PFSK-1 (cell line): ENCODE data around the gene IQSEC2.

ENCODE experiments used
- POLR2AphosphoS5 ChIP-seq: IDR thresholded peaks from 2 replicates; pipeline ENCODE4 v1.6.1; 2012; ENCODE audit warnings: low read depth, mild to moderate bottlenecking, control low read depth, low read length, moderate library complexity
- SIN3A ChIP-seq: IDR thresholded peaks from 2 replicates; pipeline ENCODE4 v1.6.1; 2012; ENCODE audit warnings: mild to moderate bottlenecking, low read length, moderate library complexity, borderline replicate concordance; ENCODE audit not compliant: insufficient read depth
- TAF1 ChIP-seq: IDR thresholded peaks from 2 replicates; pipeline ENCODE4 v1.6.1; 2012; ENCODE audit warnings: low read length, control low read depth, borderline replicate concordance; ENCODE audit not compliant: insufficient read depth
- TF ChIP-seq, protein P1 (sequence below), 2 experiments: IDR thresholded peaks; 2 replicates each; pipeline versions ENCODE4 v1.6.1 to v1.8.0; 2011 to 2012; ENCODE audit warnings: low read depth in 2 of 2, low read length in 2 of 2, control low read depth in 1 of 2, inconsistent platforms in 1 of 2, mild to moderate bottlenecking in 1 of 2, moderate library complexity in 1 of 2; ENCODE audit not compliant: insufficient read depth in 1 of 2

DNA sequence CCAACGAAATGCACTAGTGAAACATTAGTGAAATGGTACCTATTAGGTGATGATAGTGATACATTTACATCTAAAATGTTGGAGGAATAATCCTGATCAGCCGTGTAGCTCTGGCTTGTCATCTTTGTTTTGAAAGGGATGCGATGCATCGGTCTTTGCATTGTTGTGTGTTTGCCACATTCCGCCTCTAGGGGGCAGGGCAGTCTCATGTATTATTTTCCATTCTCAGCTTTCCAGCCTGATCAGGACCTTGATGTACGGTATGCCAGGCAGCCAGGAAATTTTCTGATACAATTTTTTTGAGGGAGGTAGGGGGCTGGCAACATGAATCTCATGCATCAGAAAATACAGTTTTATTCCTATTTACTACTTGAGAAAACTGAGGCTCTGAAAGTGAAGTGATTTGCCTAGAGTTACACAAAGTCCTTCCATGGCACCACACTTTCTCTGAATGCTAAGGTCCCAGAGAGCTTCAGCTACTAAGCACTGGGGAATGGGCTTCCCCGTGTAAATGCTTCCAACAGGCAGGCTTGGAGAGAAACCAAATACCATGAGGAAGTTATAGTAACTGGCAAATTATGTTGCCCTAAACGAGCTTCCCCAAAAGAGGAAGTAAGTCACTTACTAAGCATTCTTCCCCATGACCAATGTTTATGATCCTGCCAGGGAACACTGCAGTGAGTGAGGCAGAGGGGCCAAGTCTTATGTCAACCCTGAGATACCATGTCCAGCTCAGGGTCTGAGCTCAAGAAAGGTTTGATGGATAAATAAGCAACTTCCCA is 31.8 kb upstream of the IQSEC2 start:
- TF ChIP-seq TAF1 (no peak), SIN3A (no peak), POLR2AphosphoS5 (no peak)
- TF ChIP-seq, protein P1, sequence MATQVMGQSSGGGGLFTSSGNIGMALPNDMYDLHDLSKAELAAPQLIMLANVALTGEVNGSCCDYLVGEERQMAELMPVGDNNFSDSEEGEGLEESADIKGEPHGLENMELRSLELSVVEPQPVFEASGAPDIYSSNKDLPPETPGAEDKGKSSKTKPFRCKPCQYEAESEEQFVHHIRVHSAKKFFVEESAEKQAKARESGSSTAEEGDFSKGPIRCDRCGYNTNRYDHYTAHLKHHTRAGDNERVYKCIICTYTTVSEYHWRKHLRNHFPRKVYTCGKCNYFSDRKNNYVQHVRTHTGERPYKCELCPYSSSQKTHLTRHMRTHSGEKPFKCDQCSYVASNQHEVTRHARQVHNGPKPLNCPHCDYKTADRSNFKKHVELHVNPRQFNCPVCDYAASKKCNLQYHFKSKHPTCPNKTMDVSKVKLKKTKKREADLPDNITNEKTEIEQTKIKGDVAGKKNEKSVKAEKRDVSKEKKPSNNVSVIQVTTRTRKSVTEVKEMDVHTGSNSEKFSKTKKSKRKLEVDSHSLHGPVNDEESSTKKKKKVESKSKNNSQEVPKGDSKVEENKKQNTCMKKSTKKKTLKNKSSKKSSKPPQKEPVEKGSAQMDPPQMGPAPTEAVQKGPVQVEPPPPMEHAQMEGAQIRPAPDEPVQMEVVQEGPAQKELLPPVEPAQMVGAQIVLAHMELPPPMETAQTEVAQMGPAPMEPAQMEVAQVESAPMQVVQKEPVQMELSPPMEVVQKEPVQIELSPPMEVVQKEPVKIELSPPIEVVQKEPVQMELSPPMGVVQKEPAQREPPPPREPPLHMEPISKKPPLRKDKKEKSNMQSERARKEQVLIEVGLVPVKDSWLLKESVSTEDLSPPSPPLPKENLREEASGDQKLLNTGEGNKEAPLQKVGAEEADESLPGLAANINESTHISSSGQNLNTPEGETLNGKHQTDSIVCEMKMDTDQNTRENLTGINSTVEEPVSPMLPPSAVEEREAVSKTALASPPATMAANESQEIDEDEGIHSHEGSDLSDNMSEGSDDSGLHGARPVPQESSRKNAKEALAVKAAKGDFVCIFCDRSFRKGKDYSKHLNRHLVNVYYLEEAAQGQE (IDR thresholded peaks at IDR 0.05; ENCODE audit: insufficient read depth in 1 of 2, low read depth in 2 of 2, low read length in 2 of 2) = no peak
